ENCODE data around the gene LCE5A. TPM values are rescaled to one million over a fixed set of nuclear protein-coding genes. Genes with fewer than 3 reads are reported as not detected.

LCE5A gene
- total and polyA plus RNA-seq, 2 experiments from 2014 or later = not detected

- no peak for DNase-seq (ENCODE audit: low spot score)
These were observed 13.3 kb upstream of the LCE5A start for GRCh38 chr1:152497273-152497672.

GRCh38 chr1:152501704-152502103 is 8.9 kb upstream of the LCE5A start:
- no peak overlapping the region for H3K27ac ChIP-seq
- H2AFZ ChIP-seq = no peak overlapping the region
- 13% methylated on average over 2 of the region's 2 CpGs for WGBS (ENCODE audit: low lambda C conversion rate, missing lambda C conversion rate)
- H3K4me3 ChIP-seq = no peak overlapping the region
- no peak overlapping the region for H3K4me2 ChIP-seq
- H3K4me1 ChIP-seq (ENCODE audit: insufficient read depth) = no peaks in the 10 kb centered on the region
- H3K9me2 ChIP-seq (replicated peaks; ENCODE audit: insufficient read depth) = no peaks in the 10 kb centered on the region
- H3K36me3 ChIP-seq (replicated peaks; ENCODE audit: insufficient read depth, low read depth) = no peaks in the 10 kb centered on the region
- no peaks in the 10 kb centered on the region for H3K27me3 ChIP-seq
- H3K9me3 ChIP-seq (ENCODE audit: low read depth) = no peaks in the 10 kb centered on the region
- TF ChIP-seq EZH2 (IDR thresholded peaks at IDR 0.05; ENCODE audit: borderline replicate concordance) (no peak), CTCF (IDR thresholded peaks at IDR 0.05; ENCODE audit: poor library complexity) (no peak), EZH2phosphoT487 (IDR thresholded peaks at IDR 0.05; ENCODE audit: low read depth, severe bottlenecking, unreplicated experiment) (no peak)
- H3K79me2 ChIP-seq = no peaks in the 10 kb centered on the region
- no peak for DNase-seq (ENCODE audit: low spot score)
- no peaks in the 10 kb centered on the region for H4K20me1 ChIP-seq (ENCODE audit: insufficient read depth, poor library complexity, severe bottlenecking)

More at GRCh38 chr1:152497273-152497672, 13.3 kb upstream of the LCE5A start:
- Histone ChIP-seq H3K79me2 (no peaks in the 10 kb centered on the region), H3K4me1 (ENCODE audit: insufficient read depth) (no peaks in the 10 kb centered on the region), H2AFZ (no peak overlapping the region), H3K9me3 (ENCODE audit: low read depth) (no peaks in the 10 kb centered on the region), H3K9me2 (replicated peaks; ENCODE audit: insufficient read depth) (no peaks in the 10 kb centered on the region), H3K36me3 (replicated peaks; ENCODE audit: insufficient read depth, low read depth) (no peaks in the 10 kb centered on the region), H3K4me2 (no peak overlapping the region), H3K4me3 (no peak overlapping the region), H3K27ac (no peak overlapping the region), H4K20me1 (ENCODE audit: insufficient read depth, poor library complexity, severe bottlenecking) (no peaks in the 10 kb centered on the region), H3K27me3 (no peaks in the 10 kb centered on the region)
- TF ChIP-seq CTCF (IDR thresholded peaks at IDR 0.05; ENCODE audit: poor library complexity) (no peak), EZH2phosphoT487 (IDR thresholded peaks at IDR 0.05; ENCODE audit: low read depth, severe bottlenecking, unreplicated experiment) (no peak), EZH2 (IDR thresholded peaks at IDR 0.05; ENCODE audit: borderline replicate concordance) (no peak)
- 49% methylated on average over 2 of the region's 2 CpGs for WGBS (ENCODE audit: low lambda C conversion rate, missing lambda C conversion rate)

- TF ChIP-seq CTCF (IDR thresholded peaks at IDR 0.05; ENCODE audit: poor library complexity) = no peak
- no peak for TF ChIP-seq EZH2phosphoT487 (IDR thresholded peaks at IDR 0.05; ENCODE audit: low read depth, severe bottlenecking, unreplicated experiment)
- TF ChIP-seq EZH2 (IDR thresholded peaks at IDR 0.05; ENCODE audit: borderline replicate concordance) = no peak
- Histone ChIP-seq H2AFZ (no peak overlapping the region), H3K27ac (no peak overlapping the region), H4K20me1 (ENCODE audit: insufficient read depth, poor library complexity, severe bottlenecking) (no peaks in the 10 kb centered on the region), H3K4me2 (no peak overlapping the region), H3K4me3 (no peak overlapping the region), H3K79me2 (no peaks in the 10 kb centered on the region), H3K9me2 (replicated peaks; ENCODE audit: insufficient read depth) (no peaks in the 10 kb centered on the region), H3K9me3 (ENCODE audit: low read depth) (no peaks in the 10 kb centered on the region), H3K27me3 (no peaks in the 10 kb centered on the region), H3K36me3 (replicated peaks; ENCODE audit: insufficient read depth, low read depth) (no peaks in the 10 kb centered on the region), H3K4me1 (ENCODE audit: insufficient read depth) (no peaks in the 10 kb centered on the region)
- DNase-seq (ENCODE audit: low spot score) = no peak
- WGBS (ENCODE audit: low lambda C conversion rate, missing lambda C conversion rate) = 66% methylated on average over 7 of the region's 7 CpGs
These were observed 8.0 kb upstream of the LCE5A start for GRCh38 chr1:152502496-152503180.
